ENCODE measurements around the gene TCEA3. TPM values are rescaled to one million over a fixed set of nuclear protein-coding genes. Genes with fewer than 3 reads are reported as not detected.

Gene TCEA3
- 2.5 and 6.2 TPM in 2 replicates for total RNA-seq

GRCh38 chr1:23424293-23425192 is at the start of gene TCEA3:
TSS of gene TCEA3 (minus strand) at chr1:23424748. CDS start at chr1:23424633, 115 bp downstream.

GRCh38 chr1:23369335-23370013 is 55.1 kb downstream of the TCEA3 start, which contains the start of gene ZNF436:
TSS of gene ZNF436 (minus strand) at chr1:23369836. CDS start at chr1:23368005, 1,831 bp downstream.

GRCh38 chr1:23344111-23344986 is 80.2 kb downstream of the TCEA3 start, which contains the start of gene HNRNPR:
TSS of gene HNRNPR (minus strand) at chr1:23344284. CDS start at chr1:23341008, 3,276 bp downstream.

Other genes with a start within 250 kb of the TCEA3 start
- 0.39 TPM in 1 of 2 replicates, not detected in the other for gene HTR1D, start 207.2 kb downstream of the TCEA3 start, total RNA-seq
- 64.9 and 82.0 TPM in 2 replicates for gene HNRNPR, start 80.5 kb downstream of the TCEA3 start, total RNA-seq
- gene ZNF436, start 54.9 kb downstream of the TCEA3 start, total RNA-seq = 8.0 and 14.3 TPM in 2 replicates
- 14.5 and 38.8 TPM in 2 replicates for gene ASAP3, start 59.4 kb upstream of the TCEA3 start, total RNA-seq
- 1.2 and 2.3 TPM in 2 replicates for gene E2F2, start 106.5 kb upstream of the TCEA3 start, total RNA-seq
- gene ID3, start 134.8 kb upstream of the TCEA3 start, total RNA-seq = 114 and 706 TPM in 2 replicates